ENCODE results near the gene SAFB2.

Gene SAFB2

GRCh38 chr19:5622465-5623396 lies at the start of gene SAFB2, which contains the start of gene SAFB:
Gene SAFB2, minus strand, starts transcription at chr19:5622776. Its CDS starts 61 bp downstream, at chr19:5622715.
Gene SAFB, plus strand, starts transcription at chr19:5623083. Its CDS starts 123 bp downstream, at chr19:5623206.
- DNase-seq, result peak; percentile 99

DNA sequence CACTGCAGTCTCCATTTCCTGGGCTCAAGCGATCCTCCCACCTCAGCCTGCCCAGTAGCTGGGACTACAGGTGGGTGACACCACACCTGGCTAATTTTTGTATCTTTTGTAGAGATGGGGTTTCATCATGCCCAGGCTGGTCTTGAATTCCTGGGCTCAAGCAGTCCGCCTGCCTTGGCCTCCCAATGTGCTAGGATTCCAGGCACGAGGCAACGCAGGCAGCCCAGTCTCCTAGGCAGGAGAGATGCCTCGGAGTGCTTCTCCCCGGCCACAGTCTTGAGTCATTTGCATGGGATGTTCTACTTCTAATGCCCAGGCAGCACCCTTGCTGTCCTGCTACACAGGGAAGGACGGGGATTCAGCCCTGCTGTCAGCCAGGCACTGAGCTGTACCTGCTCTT lies 49.0 kb upstream of the SAFB2 start:
- no peak for DNase-seq

GRCh38 chr19:5669212-5669611 lies 46.6 kb upstream of the SAFB2 start:
- no peak for DNase-seq

- DNase-seq, result no peak
Observed at GRCh38 chr19:5667751-5668271, 45.2 kb upstream of the SAFB2 start.

GRCh38 chr19:5666921-5667610 lies 44.5 kb upstream of the SAFB2 start:
- no peak for DNase-seq

DNA sequence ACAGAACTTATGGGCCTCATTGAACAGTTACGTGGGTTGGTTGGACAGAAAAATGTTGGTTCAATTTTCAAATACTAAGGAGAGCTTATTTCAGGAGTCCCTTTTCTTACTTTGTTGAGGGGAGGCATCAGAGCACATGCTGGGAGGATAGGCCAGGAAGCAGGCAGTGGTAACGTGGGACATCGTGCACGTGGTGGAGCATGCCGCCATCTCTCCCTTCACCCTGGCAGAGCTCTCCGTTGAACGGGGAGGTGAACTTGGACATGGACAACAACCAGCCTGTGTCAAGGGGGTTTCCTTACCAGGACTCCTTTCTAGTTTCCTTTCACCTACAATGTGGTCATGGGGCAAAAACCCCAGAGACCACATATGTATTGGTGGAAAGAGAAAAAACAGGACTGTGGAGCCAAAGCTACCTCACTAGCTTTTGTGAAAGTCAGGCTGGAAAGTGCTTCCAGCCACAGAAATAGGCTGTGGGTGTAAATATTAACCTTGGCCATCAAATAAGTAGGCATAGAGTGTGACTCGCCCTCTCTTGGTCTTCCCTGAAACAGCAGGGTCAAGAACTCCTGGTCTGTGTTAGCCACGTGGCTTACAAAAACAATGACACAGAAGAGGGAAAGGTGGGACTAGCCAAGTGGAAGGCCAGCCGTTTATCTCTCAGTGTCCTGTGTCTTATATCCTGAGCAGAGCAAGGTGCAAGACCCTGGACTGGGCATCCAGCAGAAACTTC lies 43.4 kb upstream of the SAFB2 start:
- DNase-seq, result no peak

- DNase-seq, result no peak
Observed at GRCh38 chr19:5664515-5664914, 41.9 kb upstream of the SAFB2 start.

DNA sequence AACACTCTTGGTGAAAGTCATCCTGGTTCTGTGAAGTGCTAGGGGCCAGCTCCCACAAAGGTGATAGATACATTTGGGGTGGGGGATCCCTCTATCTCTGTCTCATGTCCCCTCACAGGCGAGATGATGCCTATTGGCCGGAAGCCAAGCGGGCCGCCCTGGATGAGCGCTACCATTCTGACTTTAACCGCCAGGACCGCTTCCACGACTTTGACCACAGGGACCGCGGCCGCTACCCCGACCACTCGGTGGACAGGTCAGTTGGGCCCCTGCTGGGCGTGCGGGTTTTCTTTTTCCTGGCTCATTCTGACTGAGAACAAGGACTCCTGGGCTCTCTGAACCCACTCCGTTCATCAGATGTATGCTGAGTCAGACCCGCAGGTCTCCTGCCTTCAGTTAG lies 41.3 kb upstream of the SAFB2 start:
- DNase-seq, result no peak

- no peak for DNase-seq
Observed at GRCh38 chr19:5661483-5661882, 38.9 kb upstream of the SAFB2 start.

DNA sequence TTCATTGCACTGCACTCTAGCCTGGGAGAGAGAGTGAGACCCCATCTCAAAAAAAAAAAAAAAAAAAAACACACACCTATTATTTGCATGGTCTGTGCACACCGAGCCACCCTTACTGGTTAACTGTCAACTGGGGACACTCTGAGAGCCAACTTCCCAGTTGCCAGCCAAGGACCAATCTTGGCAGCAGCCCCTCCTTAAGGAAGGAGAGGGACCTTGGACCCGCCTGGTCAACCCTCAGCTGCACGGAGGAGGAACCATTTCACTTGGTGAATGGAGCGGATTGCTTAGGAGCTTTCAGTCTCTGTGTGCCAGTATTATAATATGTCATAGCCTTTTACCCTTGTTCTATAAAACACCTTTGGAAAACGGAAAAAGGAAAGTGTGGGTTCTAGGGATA lies 32.8 kb upstream of the SAFB2 start:
- DNase-seq, result no peak

- no peak for DNase-seq
Observed at GRCh38 chr19:5654931-5655330, 32.4 kb upstream of the SAFB2 start.

GRCh38 chr19:5652261-5652660 lies 29.7 kb upstream of the SAFB2 start:
- no peak for DNase-seq

GRCh38 chr19:5651361-5651760 lies 28.8 kb upstream of the SAFB2 start:
- DNase-seq, result no peak

DNA sequence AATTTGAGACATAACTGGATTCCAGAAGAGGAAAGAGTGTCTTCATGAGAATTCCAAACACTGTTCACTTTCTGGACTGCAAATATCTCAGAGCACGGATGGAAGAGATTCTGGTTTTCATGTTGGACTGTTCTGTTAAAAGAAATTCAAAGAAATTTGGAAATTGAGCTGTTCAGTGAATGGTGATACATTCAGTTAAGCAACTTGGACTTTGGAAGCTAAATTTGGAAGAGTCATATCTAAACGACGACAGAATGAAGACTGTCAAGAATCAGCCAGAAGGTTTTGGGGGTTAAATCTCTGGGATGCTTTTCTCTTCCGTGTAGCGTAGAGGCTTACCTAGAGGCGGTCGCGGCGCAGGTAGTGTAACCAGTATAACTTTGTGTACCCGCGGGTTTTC lies 25.9 kb upstream of the SAFB2 start:
- no peak for DNase-seq

GRCh38 chr19:5646703-5647102 lies 24.1 kb upstream of the SAFB2 start:
- DNase-seq, result no peak

- peak; percentile 43 for DNase-seq
Observed at GRCh38 chr19:5645409-5645808, 22.8 kb upstream of the SAFB2 start.

DNA sequence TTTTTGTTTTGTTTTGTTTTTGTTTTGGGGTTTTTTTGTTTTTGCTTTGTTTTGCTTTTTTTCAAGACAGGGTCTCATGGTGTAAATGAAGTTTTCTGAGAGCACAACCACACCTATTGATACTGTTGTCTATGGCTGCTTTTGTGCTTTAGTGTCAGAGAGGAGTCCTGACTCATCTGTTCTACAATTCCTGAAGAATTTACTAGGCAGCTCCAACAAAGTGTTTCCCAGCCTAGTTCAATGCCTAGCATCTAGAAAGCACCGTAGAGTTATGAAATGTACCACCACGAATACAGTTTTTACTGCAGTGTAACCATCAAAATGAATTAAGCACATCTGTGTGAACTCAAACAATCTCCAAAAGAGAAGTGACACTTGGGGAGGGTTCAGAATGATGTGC lies 21.5 kb upstream of the SAFB2 start:
- DNase-seq, result no peak

GRCh38 chr19:5643060-5643459 lies 20.5 kb upstream of the SAFB2 start:
- no peak for DNase-seq

DNA sequence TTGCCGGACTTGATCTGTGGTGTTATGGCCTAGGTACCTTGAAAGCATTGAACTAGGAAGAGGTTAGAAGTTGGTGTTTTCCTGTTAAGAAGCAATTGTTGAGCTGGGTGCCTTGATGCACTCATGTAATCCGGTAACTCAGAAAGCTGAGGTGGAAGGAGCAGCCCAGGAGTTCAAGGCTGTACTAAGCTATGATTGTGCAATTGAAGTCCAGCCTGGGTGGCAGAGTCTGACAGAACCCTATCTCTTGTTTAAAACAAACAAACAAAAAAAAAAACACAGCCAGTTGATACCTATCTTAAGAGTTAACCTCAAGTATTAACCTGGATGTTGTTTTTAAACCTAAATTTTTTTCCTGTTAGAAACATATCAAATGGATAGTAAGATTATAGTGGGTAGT lies 19.6 kb upstream of the SAFB2 start:
- no peak for DNase-seq

- no peak for DNase-seq
Observed at GRCh38 chr19:5641171-5641570, 18.6 kb upstream of the SAFB2 start.

GRCh38 chr19:5637971-5638370 lies 15.4 kb upstream of the SAFB2 start:
- no peak for DNase-seq

GRCh38 chr19:5635427-5635826 lies 12.9 kb upstream of the SAFB2 start:
- DNase-seq, result no peak

DNA sequence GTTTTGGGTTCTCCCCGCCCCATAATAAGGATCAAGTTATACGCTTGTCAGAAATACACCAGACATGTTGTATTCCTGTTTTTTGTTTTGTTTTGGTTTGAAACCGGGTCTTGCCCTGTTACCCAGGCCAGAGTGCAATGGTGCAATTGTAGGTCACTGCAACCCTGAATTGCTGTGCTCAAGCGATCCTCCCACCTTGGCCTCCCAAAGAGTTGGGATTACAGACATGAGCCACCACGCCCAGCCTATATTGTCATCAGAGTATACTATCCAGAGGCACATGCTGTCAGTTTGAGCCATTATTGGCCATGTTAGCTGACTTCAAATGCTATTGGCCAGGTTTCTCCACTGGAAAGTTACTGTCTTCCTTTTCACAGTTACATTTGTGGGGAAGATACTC lies 10.1 kb upstream of the SAFB2 start:
- no peak for DNase-seq

Measured in NCI-H1092 (cell line).